Stimulated activated memory B cell treated with anti-CD40 and anti-IgM and Interleukin-4, amounts not matched to agents 10 μg/mL and 1 μg/mL and 100 μg/mL, for 72 hours (primary cell): ENCODE measurements around the gene HEATR5A.
"Not testable (repeated sequence)": the region's sequence is repeated elsewhere in the genome, so short reads cannot be mapped to it uniquely, and the experiment has no call there.

ENCODE experiments used
- ATAC-seq: fragments of 150-1000 bp; cut with Tn5 transposase; 2 replicates; pipeline ENCODE4 v1.10.0; 2021
- H3K27ac Mint-ChIP-seq: one replicate; pipeline ENCODE4 v1.8.0; 2022; ENCODE audit warnings: mild to moderate bottlenecking, mixed read lengths
- H3K27me3 Mint-ChIP-seq: one replicate; pipeline ENCODE4 v1.8.0; 2022; ENCODE audit warnings: mixed read lengths
- H3K36me3 Mint-ChIP-seq: one replicate; pipeline ENCODE4 v1.8.0; 2022; ENCODE audit warnings: mixed read lengths
- H3K4me1 Mint-ChIP-seq: one replicate; pipeline ENCODE4 v1.8.0; 2022; ENCODE audit warnings: mixed read lengths
- H3K4me3 Mint-ChIP-seq: one replicate; pipeline ENCODE4 v1.8.0; 2022; ENCODE audit warnings: mild to moderate bottlenecking, moderate library complexity, mixed read lengths
- H3K9me3 Mint-ChIP-seq: one replicate; pipeline ENCODE4 v1.8.0; 2022; ENCODE audit warnings: mixed read lengths

HEATR5A gene

GRCh38 chr14:31297112-31297511 is 123.2 kb downstream of the HEATR5A start:
- Mint-ChIP-seq H3K4me3 (no peak overlapping the region), H3K27me3 (no peaks in the 10 kb centered on the region), H3K27ac (no peak overlapping the region), H3K9me3 (no peaks in the 10 kb centered on the region), H3K4me1 (no peaks in the 10 kb centered on the region), H3K36me3 (peaks cover 18% of the 10 kb centered on the region)
- ATAC-seq: no peak

- Mint-ChIP-seq H3K27ac (no peak overlapping the region), H3K9me3 (no peaks in the 10 kb centered on the region), H3K36me3 (peaks cover 8% of the 10 kb centered on the region), H3K4me1 (peaks cover 7% of the 10 kb centered on the region), H3K4me3 (no peak overlapping the region), H3K27me3 (no peaks in the 10 kb centered on the region)
- no peak for ATAC-seq
Measured at GRCh38 chr14:31294746-31295405, 125.5 kb downstream of the HEATR5A start.

GRCh38 chr14:31292937-31293616 is 127.3 kb downstream of the HEATR5A start:
- no peaks in the 10 kb centered on the region for H3K36me3 Mint-ChIP-seq
- ATAC-seq: no peak
- no peaks in the 10 kb centered on the region for H3K27me3 Mint-ChIP-seq
- no peak overlapping the region for H3K27ac Mint-ChIP-seq
- peaks cover 7% of the 10 kb centered on the region for H3K4me1 Mint-ChIP-seq
- H3K4me3 Mint-ChIP-seq: no peak overlapping the region
- H3K9me3 Mint-ChIP-seq: no peaks in the 10 kb centered on the region

- no peak overlapping the region for H3K27ac Mint-ChIP-seq
- no peak for ATAC-seq
Measured at GRCh38 chr14:31291210-31291609, 129.1 kb downstream of the HEATR5A start.

GRCh38 chr14:31287294-31287972 is 132.9 kb downstream of the HEATR5A start:
- ATAC-seq: no peak
- Mint-ChIP-seq H3K4me3 (no peak overlapping the region), H3K27me3 (no peaks in the 10 kb centered on the region), H3K9me3 (peaks cover 7% of the 10 kb centered on the region), H3K27ac (no peak overlapping the region), H3K36me3 (peaks cover 7% of the 10 kb centered on the region), H3K4me1 (peaks cover 7% of the 10 kb centered on the region)

More at GRCh38 chr14:31291210-31291609, 129.1 kb downstream of the HEATR5A start:
- Mint-ChIP-seq H3K9me3 (peaks cover 7% of the 10 kb centered on the region), H3K27me3 (no peaks in the 10 kb centered on the region), H3K4me1 (peaks cover 7% of the 10 kb centered on the region), H3K36me3 (peaks cover 7% of the 10 kb centered on the region), H3K4me3 (no peak overlapping the region)

GRCh38 chr14:31286456-31287293 is 133.7 kb downstream of the HEATR5A start:
- Mint-ChIP-seq H3K27ac (no peak overlapping the region), H3K4me1 (peaks cover 7% of the 10 kb centered on the region)
- no peak for ATAC-seq

GRCh38 chr14:31283578-31284252 is 136.6 kb downstream of the HEATR5A start:
- no peak overlapping the region for H3K27ac Mint-ChIP-seq
- no peaks in the 10 kb centered on the region for H3K27me3 Mint-ChIP-seq
- peaks cover 9% of the 10 kb centered on the region for H3K9me3 Mint-ChIP-seq
- H3K4me3 Mint-ChIP-seq: no peak overlapping the region
- H3K36me3 Mint-ChIP-seq: peaks cover 7% of the 10 kb centered on the region
- no peaks in the 10 kb centered on the region for H3K4me1 Mint-ChIP-seq
- no peak for ATAC-seq

More at GRCh38 chr14:31286456-31287293, 133.7 kb downstream of the HEATR5A start:
- Mint-ChIP-seq H3K4me3 (no peak overlapping the region), H3K9me3 (peaks cover 7% of the 10 kb centered on the region), H3K36me3 (peaks cover 7% of the 10 kb centered on the region), H3K27me3 (no peaks in the 10 kb centered on the region)

- Mint-ChIP-seq H3K4me3 (no peak overlapping the region), H3K4me1 (no peaks in the 10 kb centered on the region), H3K36me3 (peaks cover 7% of the 10 kb centered on the region), H3K27me3 (no peaks in the 10 kb centered on the region), H3K9me3 (peaks cover 9% of the 10 kb centered on the region), H3K27ac (no peak overlapping the region)
- ATAC-seq: no peak
Measured at GRCh38 chr14:31283153-31283552, 137.2 kb downstream of the HEATR5A start.

- peaks cover 7% of the 10 kb centered on the region for H3K9me3 Mint-ChIP-seq
- no peak overlapping the region for H3K4me3 Mint-ChIP-seq
- H3K27me3 Mint-ChIP-seq: no peaks in the 10 kb centered on the region
- H3K27ac Mint-ChIP-seq: no peak overlapping the region
- H3K4me1 Mint-ChIP-seq: no peaks in the 10 kb centered on the region
- ATAC-seq: no peak
- H3K36me3 Mint-ChIP-seq: no peaks in the 10 kb centered on the region
Measured at GRCh38 chr14:31280871-31281220, 139.5 kb downstream of the HEATR5A start.

GRCh38 chr14:31280132-31280870 is 140.0 kb downstream of the HEATR5A start:
- Mint-ChIP-seq H3K4me3 (no peak overlapping the region), H3K27me3 (no peaks in the 10 kb centered on the region), H3K27ac (no peak overlapping the region), H3K36me3 (no peaks in the 10 kb centered on the region), H3K9me3 (peaks cover 7% of the 10 kb centered on the region), H3K4me1 (no peaks in the 10 kb centered on the region)
- no peak for ATAC-seq

GRCh38 chr14:31278883-31279282 is 141.5 kb downstream of the HEATR5A start:
- Mint-ChIP-seq H3K27me3 (no peaks in the 10 kb centered on the region), H3K4me3 (no peak overlapping the region), H3K36me3 (no peaks in the 10 kb centered on the region), H3K4me1 (no peaks in the 10 kb centered on the region), H3K9me3 (peaks cover 7% of the 10 kb centered on the region), H3K27ac (no peak overlapping the region)
- ATAC-seq: no peak

GRCh38 chr14:31277085-31277484 is 143.3 kb downstream of the HEATR5A start:
- ATAC-seq: no peak
- Mint-ChIP-seq H3K27ac (no peak overlapping the region), H3K4me3 (no peak overlapping the region), H3K27me3 (no peaks in the 10 kb centered on the region), H3K4me1 (no peaks in the 10 kb centered on the region), H3K9me3 (peaks cover 7% of the 10 kb centered on the region), H3K36me3 (no peaks in the 10 kb centered on the region)

GRCh38 chr14:31276417-31276816 is 143.9 kb downstream of the HEATR5A start:
- H3K27ac Mint-ChIP-seq, H3K36me3 Mint-ChIP-seq, H3K9me3 Mint-ChIP-seq, H3K27me3 Mint-ChIP-seq, H3K4me3 Mint-ChIP-seq, H3K4me1 Mint-ChIP-seq, ATAC-seq: not testable (repeated sequence)

GRCh38 chr14:31275731-31276130 is 144.6 kb downstream of the HEATR5A start:
- Mint-ChIP-seq H3K27me3 (no peaks in the 10 kb centered on the region), H3K9me3 (peaks cover 7% of the 10 kb centered on the region), H3K4me1 (no peaks in the 10 kb centered on the region), H3K4me3 (no peak overlapping the region), H3K36me3 (no peaks in the 10 kb centered on the region), H3K27ac (no peak overlapping the region)
- no peak for ATAC-seq
